ENCODE results near the gene PELI2.
"Not testable (repeated sequence)": the region's sequence is repeated elsewhere in the genome, so short reads cannot be mapped to it uniquely, and the experiment has no call there.

The PELI2 gene

DNA sequence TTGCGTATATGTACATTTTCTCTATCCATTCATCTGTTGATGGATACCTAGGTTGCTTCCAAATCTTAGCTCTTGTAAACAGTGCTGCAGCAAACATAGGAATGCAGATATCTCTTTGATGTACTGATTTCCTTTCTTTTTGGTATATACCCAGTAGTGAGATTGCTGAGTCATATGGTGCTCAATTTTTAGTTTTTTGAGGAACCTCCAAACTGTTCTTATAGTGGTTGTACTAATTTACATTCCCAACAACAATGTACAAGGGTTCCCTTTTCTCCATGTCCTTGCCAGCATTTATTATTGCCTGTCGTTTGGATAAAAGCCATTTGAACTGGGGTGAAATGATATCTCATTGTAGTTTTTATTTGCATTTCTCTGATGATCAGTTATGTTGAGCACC lies 44.3 kb downstream of the PELI2 start:
- intact Hi-C loops (cut with DNase I; ENCODE audit: low total_unique reads), result no loop called here
- H3K9me3 ChIP-seq, result peaks cover 0 to 20% (median 15%) of the 10 kb centered on the region in 3 donors
- no peaks in the 10 kb centered on the region for H3K36me3 ChIP-seq
- no peak overlapping the region for H3K27ac ChIP-seq
- no peak overlapping the region for H3K4me3 ChIP-seq
- no peak for DNase-seq
- TF ChIP-seq, protein P1, sequence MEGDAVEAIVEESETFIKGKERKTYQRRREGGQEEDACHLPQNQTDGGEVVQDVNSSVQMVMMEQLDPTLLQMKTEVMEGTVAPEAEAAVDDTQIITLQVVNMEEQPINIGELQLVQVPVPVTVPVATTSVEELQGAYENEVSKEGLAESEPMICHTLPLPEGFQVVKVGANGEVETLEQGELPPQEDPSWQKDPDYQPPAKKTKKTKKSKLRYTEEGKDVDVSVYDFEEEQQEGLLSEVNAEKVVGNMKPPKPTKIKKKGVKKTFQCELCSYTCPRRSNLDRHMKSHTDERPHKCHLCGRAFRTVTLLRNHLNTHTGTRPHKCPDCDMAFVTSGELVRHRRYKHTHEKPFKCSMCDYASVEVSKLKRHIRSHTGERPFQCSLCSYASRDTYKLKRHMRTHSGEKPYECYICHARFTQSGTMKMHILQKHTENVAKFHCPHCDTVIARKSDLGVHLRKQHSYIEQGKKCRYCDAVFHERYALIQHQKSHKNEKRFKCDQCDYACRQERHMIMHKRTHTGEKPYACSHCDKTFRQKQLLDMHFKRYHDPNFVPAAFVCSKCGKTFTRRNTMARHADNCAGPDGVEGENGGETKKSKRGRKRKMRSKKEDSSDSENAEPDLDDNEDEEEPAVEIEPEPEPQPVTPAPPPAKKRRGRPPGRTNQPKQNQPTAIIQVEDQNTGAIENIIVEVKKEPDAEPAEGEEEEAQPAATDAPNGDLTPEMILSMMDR (IDR thresholded peaks at IDR 0.05), result no peak
- no peaks in the 10 kb centered on the region for H3K27me3 ChIP-seq
- peaks cover 0 to 25% (median 8%) of the 10 kb centered on the region in 4 donors for H3K4me1 ChIP-seq

DNA sequence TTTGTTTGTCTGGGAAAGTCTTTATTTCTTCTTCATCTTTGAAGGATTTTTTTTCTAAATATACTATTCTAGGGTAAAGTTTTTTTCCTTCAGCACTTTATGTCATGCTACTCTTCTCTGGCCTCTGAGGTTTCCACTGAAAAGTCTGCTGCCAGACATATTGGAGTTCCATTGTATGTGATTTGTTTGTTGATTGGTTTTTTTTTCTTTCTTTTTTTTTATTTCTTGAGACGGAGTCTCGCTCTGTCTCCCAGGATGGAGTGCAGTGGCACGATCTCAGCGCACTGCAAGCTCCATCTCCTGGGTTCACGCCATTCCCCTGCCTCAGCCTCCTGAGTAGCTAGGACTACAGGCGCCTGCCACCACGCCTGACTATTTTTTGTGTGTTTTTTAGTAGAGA lies 48.4 kb downstream of the PELI2 start:
- H3K27ac ChIP-seq; DNase-seq; H3K36me3 ChIP-seq; intact Hi-C loops (cut with DNase I; ENCODE audit: low total_unique reads); H3K4me3 ChIP-seq; H3K27me3 ChIP-seq: not testable (repeated sequence)
- Histone ChIP-seq H3K4me1 (peaks cover 0 to 18% (median 5%) of the 10 kb centered on the region in 4 donors), H3K9me3 (peaks cover 0 to 20% (median 15%) of the 10 kb centered on the region in 3 donors)

DNA sequence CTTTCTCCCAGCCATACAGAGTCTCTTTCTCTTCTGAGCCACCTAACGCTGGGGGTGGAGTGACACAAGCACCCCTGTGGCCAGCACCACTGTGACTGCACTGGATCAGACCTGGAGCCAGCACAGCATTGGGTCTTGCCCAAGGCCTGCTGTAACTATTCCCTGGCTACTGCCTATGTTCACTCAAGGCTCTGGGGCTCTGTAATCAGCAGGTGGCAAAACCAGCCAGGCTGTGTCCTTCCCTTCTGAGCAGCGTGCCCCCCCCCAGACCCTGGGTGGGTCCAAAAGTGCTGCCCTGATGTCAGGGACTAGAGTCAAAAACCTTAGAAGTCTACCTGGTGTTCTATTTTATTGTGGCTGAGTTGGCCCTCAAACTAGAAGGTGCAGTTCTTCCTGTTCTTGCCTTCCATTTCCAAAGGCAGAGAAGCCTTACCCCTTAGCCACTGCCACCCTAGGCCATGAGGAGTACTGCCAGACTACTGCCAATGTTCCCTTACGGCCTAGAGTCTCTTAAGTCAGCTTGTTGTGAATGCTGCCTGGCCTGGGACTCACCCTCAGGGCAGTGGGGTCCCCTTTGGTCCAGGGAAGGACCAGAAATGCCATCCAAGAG lies 49.9 kb downstream of the PELI2 start:
- TF ChIP-seq, protein P1 (IDR thresholded peaks at IDR 0.05), result no peak
- Histone ChIP-seq H3K27me3 (no peaks in the 10 kb centered on the region), H3K4me3 (no peak overlapping the region), H3K4me1 (peaks cover 0 to 33% (median 8%) of the 10 kb centered on the region in 4 donors), H3K9me3 (peaks cover 0 to 17% (median 13%) of the 10 kb centered on the region in 3 donors), H3K36me3 (no peaks in the 10 kb centered on the region), H3K27ac (no peak overlapping the region)
- DNase-seq, result no peak
- intact Hi-C loops (cut with DNase I; ENCODE audit: low total_unique reads), result no loop called here

DNA sequence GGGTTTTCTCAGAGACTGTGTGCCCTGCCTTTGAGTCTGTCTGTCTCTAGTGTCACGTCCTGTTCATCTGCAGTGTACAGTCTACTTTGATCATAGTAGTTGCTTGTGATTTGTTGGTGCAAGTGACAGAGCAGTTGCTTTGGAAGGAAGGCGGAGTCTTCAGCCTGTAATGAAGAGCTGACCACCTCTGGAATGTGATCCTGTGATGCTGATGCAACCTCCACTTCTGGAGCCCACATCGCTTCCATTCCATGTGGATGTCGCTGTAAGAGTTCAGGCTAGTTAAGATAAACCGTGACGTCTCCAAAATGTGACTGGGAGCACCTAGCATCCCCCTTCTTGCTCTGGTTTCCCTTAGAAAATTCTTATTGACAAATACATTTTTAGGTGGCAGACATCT lies 51.8 kb downstream of the PELI2 start:
- Histone ChIP-seq H3K36me3 (no peaks in the 10 kb centered on the region), H3K9me3 (peaks cover 0 to 6% (median 5%) of the 10 kb centered on the region in 3 donors), H3K4me1 (peaks cover 0 to 38% (median 8%) of the 10 kb centered on the region in 4 donors), H3K4me3 (no peak overlapping the region), H3K27me3 (no peaks in the 10 kb centered on the region), H3K27ac (no peak overlapping the region)
- no peak for DNase-seq
- intact Hi-C loops (cut with DNase I; ENCODE audit: low total_unique reads), result no loop called here
- TF ChIP-seq, protein P1 (IDR thresholded peaks at IDR 0.05), result no peak

DNA sequence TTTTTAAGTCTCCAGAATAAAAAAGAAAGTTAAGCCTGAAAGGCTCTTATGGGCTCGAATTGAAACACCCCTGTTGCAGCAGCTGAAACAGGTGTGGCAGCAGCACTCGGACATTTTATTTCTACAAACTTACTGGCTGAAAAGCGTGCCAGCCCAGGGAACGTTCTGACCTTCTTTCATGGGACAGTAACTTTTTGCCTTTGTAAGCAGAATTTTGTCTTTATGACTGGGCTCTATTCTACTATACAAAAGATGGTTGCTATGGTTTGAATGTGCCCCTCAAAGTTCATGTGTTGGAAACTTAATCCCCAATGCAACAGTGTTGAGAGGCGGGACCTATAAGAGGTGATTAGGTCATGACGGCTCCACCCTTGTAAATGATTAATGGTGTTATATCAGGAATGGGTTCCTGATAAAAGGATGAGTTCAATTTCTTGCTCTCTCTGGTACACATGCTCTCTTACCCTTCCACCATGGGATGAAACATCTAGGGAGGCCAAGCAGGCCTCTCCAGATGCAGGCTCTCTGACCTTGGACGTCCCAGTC lies 52.7 kb downstream of the PELI2 start:
- TF ChIP-seq, protein P1 (IDR thresholded peaks at IDR 0.05), result no peak
- Histone ChIP-seq H3K36me3 (no peaks in the 10 kb centered on the region), H3K4me1 (peaks cover 0 to 38% (median 8%) of the 10 kb centered on the region in 4 donors), H3K4me3 (no peak overlapping the region), H3K27me3 (no peaks in the 10 kb centered on the region), H3K27ac (no peak overlapping the region), H3K9me3 (peaks cover 0 to 5% (median 0%) of the 10 kb centered on the region in 3 donors)
- DNase-seq, result no peak
- intact Hi-C loops (cut with DNase I; ENCODE audit: low total_unique reads), result no loop called here

DNA sequence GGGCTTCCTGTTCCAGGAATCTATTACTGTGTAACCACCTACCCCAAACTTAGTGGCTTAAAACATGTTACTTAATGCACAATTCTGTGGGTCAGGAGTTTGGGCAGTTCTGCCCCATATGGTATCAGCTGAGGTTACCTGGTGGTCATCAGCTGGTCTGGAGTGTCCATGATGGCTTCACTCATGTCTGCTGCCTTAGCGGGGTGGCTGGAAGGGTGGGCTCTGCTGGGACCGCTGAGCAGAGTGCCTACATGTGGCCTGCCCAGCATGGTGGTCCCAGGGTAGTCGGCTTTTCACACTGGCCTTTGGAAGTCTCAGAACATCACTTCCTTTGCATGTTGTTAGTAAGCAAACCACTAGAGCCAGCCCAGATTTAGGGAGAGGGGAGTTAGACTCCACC lies 53.9 kb downstream of the PELI2 start:
- H3K36me3 ChIP-seq, result no peaks in the 10 kb centered on the region
- TF ChIP-seq, protein P1 (IDR thresholded peaks at IDR 0.05), result no peak
- no peaks in the 10 kb centered on the region for H3K27me3 ChIP-seq
- no peak for DNase-seq
- intact Hi-C loops (cut with DNase I; ENCODE audit: low total_unique reads), result no loop called here
- H3K4me1 ChIP-seq, result peaks cover 0 to 38% (median 8%) of the 10 kb centered on the region in 4 donors
- H3K27ac ChIP-seq, result no peak overlapping the region
- no peak overlapping the region for H3K4me3 ChIP-seq
- H3K9me3 ChIP-seq, result no peaks in the 10 kb centered on the region

Measured in tibial artery (tissue), 4 donors.